Thyroid gland (tissue), 4 donors: ENCODE measurements around the gene CFAP46.
"Not testable (repeated sequence)": the region's sequence is repeated elsewhere in the genome, so short reads cannot be mapped to it uniquely, and the experiment has no call there.

Experiments
- CTCF ChIP-seq, 6 experiments: fragments of 200-600 bp in 3 of 6; fragments of 450-650 bp in 3 of 6; sonication (generic) in 3 of 6; IDR thresholded peaks; one replicate each; pipeline ENCODE4 v1.5.1; 2016 to 2019; ENCODE audit warnings: antibody characterized with exemption in 6 of 6, mild to moderate bottlenecking in 2 of 6, inconsistent platforms in 1 of 6, moderate library complexity in 1 of 6
- POLR2A ChIP-seq, 2 donors: fragments of 450-650 bp; IDR thresholded peaks; one replicate each; pipeline ENCODE4 v1.6.1; 2017; ENCODE audit warnings: antibody characterized with exemption in 2 of 2, mild to moderate bottlenecking in 2 of 2, moderate library complexity in 1 of 2

- not testable (repeated sequence) for TF ChIP-seq POLR2A, CTCF (IDR thresholded peaks at IDR 0.05)
Measured at GRCh38 chr10:132772816-132773215, 169.6 kb downstream of the CFAP46 start.
